HG03565 (cell line): ENCODE results near the gene USP48.
"Not testable (repeated sequence)": the region's sequence is repeated elsewhere in the genome, so short reads cannot be mapped to it uniquely, and the experiment has no call there.

Source experiments
- ATAC-seq: cut with Tn5 transposase; IDR thresholded peaks from one replicate; pipeline ENCODE4 v1.9.1; 2021; ENCODE audit warnings: mild to moderate bottlenecking, moderate library complexity; ENCODE audit not compliant: unreplicated experiment

USP48 gene

DNA sequence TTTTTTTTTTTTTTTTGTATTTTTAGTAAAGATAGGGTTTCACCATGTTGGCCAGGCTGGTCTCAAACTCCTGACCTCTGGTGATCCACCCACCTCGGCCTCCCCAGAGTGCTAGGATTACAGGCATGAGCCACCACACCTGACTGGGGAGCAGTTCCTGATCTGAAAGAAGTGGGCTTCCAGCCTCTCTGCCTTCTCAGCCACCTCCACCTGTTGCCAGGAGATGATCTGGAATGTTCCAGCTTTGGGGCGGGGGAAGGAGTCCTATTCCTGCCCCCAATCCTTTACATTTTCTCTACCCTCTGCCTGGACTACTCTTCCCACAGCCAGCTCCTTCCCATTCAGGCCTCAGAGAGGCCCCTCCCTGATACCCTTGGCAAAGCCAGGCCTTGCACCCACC, 141.9 kb downstream of the USP48 start:
- no peak for ATAC-seq

DNA sequence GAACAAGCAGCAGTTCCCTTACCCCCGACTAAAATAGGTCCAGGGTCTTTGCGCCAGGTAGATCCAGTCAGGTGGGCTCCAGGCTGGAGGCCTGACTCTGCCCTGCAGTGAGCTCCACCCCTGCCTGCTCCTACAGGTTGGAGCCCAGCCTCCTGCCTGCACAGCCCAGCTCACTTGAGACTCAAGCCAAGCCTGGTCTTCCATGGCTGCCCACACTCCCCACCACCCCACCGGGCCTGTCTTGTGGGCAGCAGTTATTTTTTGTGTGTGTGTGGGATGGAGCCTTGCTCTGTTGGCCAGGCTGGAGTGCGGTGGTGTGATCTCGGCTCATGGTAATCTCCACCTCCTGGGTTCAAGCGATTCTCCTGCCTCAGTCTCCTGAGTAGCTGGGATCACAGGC, 142.3 kb downstream of the USP48 start:
- ATAC-seq, result no peak

DNA sequence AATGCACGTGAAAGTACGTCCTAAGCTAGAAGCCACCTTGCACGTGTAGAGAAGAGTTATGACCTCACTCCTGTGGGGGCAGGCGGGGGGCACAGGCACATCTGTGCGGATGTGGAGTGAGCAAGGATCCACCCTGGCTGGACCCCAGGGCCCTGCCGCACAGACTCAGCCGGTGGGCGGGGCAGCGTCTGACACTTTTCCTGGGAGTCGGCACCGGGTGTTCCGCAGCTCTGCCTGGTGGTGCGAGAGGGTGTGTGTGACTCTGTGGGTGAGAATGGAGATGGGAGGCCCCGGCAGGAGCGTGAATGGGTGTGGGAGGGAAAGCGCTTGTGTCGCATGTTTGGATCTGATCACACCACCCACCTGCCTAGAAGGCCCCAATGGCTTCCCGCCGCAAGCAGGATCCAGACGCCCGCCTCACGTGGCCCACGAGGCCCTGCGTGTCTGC, 143.3 kb downstream of the USP48 start:
- ATAC-seq, result no peak

DNA sequence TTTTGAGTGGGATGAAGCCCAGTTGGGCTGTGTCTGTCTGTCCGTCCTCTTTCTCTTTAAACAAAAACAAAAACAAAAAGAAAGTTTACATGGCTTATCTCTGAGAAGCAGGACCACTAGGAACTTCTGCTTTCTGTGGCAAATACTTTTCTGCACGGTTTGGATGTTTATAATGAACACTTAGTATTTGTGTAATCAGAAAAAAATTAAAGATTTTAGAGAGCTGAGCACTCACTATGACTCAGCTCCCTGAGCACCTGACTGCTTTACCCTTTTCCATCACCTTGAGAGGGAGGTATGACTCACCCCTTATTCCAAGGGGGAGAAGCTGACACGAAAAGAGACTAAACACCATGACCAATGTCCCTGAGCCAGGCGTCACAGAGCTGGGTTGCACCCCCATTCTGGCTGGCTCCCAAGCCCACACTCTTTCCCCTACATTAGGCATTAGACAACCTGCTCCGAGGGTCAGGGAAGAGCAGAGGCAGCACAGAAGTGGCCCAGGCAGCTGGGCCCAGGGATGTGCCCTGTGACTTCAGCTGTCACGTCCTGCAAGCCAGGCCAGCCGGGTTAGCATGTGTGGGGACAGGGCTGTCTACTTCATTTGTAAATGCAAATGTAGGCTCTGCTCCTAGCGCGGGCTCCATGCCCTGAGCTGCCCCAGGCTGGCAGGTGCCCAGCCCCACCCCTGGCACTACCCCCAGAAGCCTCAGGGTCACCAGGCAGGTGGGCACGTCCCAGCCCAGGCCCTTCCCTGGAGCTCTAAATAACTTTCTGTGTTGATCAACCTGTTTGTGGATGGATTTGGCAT, 144.2 kb downstream of the USP48 start:
- no peak for ATAC-seq

DNA sequence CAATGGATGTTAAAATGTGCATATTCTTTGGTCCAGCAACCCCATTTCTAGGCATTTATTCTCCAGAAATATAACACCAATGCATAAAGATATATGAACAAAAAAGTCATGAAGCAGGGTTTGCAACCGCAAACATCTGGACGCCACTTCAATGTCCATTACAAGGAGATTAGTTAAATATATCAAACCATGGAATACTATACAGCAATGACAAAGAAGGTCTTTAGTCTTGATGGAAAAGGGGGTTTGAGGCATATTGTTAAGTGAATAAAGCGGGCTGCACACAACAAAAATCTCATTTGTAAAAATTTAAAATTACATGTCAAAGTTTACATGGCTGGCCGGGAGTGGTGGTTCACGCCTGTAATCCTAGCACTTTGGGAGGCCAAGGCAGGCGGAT, 145.4 kb downstream of the USP48 start:
- ATAC-seq, result no peak

DNA sequence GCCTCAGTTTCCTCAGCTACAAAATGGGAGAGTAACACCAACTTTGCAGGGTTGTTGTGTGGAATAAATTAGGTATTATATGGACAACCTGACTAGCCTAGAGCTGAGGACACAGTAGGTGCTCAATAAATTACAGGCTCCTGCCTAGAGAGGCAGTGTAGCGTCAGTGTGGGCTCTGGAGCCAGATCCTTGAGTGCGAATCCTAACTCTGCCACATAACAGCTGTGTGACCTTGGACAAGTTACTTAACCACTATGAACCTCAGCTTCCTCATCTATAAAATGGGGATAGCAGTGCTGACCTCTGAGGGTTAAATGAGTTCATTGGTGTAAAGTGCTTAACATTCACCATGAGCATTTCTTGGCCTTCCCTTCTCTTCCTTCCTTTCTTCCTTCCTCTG, 146.9 kb downstream of the USP48 start:
- no peak for ATAC-seq

DNA sequence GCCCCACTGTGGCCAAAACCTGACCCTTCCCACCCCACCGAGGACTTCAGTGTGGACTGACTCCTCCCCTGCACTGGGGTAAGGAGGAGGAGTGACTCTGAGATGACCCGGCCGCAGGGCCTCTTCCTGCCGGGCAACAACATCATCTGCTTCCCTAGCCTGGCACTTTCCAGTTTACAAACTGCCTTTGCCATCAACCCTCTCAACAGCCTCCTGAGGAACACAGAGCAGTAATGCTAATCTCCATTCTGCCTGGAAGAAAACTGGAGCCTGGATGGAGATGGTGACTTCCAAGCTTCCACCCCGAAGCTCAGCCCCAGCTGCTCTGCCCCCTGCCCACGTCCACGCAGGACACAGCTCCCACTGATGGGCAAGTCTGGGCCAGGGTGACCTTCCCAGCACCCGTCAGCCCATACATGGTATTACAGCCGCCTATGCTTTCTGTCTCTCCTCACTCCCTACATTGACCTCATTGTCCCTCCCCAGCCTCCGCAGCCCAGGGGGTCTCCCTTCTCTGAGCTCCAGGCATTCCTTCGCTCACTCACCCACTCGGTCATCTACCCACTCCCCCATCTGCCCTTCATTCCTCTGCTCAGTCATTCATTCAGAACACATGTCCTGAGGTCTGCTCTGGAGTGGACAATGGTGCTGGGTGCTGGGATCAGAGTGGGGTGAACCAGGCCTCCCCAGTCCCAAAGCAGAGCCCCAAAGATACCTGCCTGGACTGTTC, 148.0 kb downstream of the USP48 start:
- no peak for ATAC-seq

DNA sequence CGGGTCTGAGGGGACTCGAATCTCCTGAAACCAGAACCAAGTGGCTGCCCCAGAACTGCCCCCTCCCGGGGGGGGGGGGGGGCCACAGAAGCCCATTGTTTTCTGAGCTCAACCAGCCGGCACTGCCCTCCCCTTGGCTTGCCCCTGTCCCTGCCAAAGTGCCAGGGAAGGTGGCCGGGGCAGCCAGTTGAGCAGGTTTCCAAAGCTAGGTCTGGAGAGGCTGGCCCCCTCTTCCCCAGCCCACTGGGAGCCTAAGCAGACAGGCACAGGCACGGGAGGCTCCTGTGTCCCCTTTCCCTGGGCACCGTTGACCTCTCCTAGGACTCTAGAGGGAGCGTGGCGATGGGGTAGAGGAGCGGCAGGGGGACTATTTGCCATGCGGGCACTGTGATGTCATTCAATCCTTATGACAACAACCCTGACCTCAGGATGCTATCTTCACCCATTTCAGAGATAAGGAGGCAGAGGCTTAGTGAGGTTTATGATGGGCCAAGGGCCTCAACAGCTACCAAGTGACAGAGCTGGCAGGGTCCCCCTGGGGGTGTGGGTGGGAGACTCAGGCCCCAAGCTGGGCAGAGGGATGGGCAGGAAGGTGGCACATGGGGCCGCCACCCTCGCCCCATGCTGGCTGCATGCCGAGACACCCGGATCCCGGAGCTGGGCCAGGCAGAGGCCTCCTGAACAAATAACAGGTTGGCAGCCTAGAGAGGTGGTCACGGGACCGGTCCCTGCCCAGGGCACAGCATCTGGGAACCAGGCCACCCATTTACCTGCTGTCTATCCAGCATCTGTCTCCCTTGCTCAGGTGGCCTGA, 148.8 kb downstream of the USP48 start:
- no peak for ATAC-seq

DNA sequence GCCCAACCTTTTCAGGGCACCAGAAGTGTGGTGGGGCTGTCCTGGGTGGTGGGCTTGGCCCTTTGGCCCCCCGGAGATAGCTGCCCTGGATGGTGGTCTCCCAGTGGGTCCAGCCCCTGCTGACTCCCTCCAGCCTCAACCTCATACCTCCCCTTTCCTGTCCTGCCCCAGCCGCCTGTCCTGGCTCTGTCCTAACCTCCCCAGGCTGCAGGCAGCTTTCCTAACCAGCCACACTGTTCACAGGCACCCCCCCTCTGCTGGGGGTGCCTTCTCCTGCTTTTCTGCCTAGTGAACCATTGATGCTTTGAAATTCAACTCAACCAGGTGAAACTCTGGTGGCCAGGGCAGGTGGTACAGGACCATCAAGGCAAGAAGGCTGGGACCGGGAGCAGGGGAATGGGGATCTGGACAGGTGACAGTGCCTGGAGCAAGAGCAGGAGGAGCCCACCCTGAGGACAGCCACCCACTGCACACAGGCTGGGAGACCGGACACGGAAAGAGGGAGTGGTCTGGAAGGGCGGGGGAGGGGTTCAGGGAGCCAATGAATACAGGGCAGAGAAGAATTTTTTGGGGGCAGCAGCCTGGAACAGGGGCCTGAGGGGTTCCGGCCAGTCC, 149.7 kb downstream of the USP48 start:
- no peak for ATAC-seq

DNA sequence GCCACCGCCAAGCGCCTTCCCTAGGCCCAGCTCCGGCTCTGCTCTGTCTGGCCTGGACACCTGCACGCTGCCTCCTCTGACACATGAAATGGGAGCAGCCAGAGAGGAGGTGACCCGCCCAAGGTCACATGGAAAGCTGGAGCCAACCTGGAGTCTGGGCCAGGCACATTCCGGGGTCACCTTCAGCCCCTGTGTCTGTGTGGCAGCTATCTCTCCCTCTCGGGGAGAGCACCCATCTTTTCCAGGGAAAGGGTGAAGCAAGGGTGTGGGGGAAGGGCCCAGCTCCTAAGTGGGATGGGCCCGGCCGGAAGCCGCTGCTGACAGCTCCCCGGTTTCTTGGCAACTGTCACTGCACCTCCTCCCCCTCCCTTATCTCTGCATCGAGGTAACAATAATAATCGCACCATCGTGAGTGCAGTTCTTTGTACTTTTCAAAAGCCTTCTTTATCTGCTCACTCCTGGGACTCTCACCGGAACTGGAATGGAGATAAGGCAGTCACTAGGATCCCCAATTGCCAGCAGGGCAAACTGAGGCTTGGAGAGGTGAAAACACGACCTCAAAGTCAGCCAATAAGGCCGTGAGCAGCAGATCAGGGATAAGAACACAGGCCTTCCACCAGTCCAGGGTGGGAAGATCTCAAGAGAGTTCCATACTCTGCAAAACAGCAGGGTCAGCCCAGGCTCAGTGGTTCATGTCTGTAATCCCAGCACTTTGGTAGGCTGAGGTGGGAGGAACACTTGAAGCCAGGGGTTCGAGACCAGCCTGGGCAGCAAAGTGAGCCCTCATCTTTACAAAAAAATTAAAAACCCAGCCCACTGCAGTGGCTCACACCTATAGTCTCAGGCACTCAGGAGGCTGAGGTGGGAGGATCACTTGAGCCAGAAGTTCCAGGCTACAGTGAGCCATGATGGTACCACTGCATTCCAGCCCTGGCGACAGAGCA, 150.7 kb downstream of the USP48 start:
- no peak for ATAC-seq

DNA sequence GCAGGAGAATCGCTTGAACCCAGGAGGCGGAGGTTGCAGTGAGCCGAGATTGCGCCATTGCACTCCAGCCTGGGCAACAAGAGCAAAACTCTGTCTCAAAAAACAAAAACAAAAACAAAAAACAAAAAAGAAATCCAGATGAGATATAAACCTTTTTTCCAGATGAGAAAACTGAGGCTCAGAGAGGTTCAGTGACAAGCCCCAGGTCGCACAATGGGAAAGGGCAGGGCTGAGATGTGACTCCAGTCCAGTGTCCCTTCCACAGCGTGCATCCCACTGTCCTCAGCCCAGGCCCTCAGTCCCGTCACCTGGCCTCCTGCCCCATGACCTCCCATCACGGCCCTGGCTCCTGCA, 151.4 kb downstream of the USP48 start:
- not testable (repeated sequence) for ATAC-seq

DNA sequence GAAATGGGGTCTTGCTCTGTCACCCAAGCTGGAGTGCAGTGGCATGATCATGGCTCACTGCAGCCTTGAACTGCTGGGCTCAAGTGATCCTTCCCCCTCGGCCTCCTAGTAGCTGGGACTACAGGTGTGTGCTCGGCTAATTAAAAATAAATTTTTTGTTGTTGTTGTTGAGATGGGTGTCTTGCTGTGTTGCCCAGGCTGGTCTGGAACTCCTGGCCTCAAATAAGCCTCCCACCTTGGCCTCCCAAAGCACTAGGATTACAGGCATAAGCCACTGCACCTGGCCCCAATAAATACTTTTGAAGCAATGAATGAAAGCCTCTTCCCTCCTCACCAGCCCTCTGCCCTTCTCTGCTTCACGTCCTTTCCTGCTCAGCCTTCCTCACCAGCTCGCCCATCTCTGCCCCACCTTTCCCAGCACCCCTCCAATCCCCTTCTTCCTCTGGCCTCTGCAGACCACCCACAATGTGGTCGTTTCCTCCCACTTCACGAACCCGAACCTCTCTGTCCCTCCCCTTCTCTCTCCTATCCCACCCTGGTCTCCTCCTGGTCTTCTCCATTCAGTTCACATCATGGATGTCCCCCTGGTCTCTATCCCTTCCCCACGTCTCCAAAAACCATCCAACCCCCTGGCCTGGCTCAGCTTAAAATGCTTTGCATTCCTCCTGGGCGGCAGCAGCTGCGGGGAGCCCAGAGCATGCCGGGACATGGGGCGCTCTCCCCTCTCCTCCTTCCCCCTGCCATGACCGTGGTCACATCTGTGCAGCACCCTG, 152.2 kb downstream of the USP48 start:
- no peak for ATAC-seq

DNA sequence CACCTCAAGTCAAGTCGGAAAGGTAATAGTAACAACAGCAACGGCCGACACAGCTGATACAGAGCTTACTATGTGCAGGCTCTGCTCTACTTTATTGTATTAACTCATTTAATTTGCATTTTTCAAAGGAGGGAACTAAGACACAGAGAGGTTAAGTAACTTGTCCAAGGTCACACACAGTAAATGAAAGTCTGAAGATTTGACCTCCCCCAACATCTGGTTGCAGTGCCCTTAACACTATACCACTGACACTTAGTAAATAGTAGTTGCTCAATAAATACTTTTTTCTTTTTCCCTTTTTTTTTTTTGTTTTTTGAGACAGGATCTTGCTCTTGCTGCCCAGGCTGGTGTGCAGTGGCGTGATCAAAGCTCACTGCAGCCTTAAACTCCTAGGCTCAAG, 153.0 kb downstream of the USP48 start:
- ATAC-seq, result no peak

DNA sequence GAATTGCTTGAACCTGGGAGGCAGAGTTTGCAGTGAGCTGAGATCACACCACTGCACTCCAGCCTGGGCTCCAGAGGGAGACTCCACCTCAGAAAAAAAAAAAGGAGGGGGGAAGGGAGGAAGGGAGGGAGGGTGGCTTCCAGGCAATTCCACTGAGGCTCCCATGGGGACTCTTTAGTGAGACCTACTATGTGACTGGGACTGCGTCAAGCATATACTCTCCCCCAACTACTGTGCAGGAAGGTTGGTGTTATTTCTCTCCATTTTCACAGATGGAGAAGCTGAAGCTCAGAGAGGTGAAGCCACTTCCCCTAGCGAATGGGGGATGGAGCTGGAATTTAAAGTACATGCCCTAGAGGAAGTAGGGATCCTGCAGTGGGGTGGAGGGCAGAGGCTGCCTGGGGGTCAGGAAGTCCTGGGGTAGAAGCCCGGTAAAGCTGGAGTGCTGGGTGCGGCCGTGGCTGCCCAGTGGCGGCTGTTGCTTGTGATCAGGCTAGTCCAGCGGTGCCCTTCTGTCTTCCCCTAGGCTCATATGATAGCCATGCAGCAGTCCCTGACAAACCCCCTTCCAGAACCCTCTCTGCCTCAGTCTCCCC, 154.1 kb downstream of the USP48 start:
- no peak for ATAC-seq
